Thoracic aorta (tissue), 2 donors: Measurements from ENCODE around the gene SIL1. TPM values are rescaled to one million over a fixed set of nuclear protein-coding genes. Genes with fewer than 3 reads are reported as not detected.

Experiments
- ATAC-seq: fragments of 150-250 bp; one replicate; pipeline ENCODE4 v1.8.0; 2017; ENCODE audit warnings: low read depth; ENCODE audit not compliant: insufficient number of reproducible peaks, low FRiP score
- DNase-seq: peaks from one replicate; pipeline ENCODE4 v3.0.0-alpha.2; 2020; ENCODE audit warnings: low spot score
- H3K27ac ChIP-seq, 2 donors: fragments of 200-600 bp; sonication (generic); 1 replicate in 1 of 2; 2 replicates in 1 of 2; pipeline ENCODE4 v1.5.1; 2016; ENCODE audit warnings: mild to moderate bottlenecking in 2 of 2, moderate library complexity in 2 of 2
- H3K27me3 ChIP-seq: fragments of 200-600 bp; sonication (generic); replicated peaks from 2 replicates; pipeline ENCODE4 v1.6.0; 2016; ENCODE audit warnings: mild to moderate bottlenecking; ENCODE audit not compliant: insufficient read depth
- H3K36me3 ChIP-seq: fragments of 200-600 bp; sonication (generic); one replicate; pipeline ENCODE4 v1.5.1; 2016
- H3K4me1 ChIP-seq, 2 donors: fragments of 200-600 bp; sonication (generic); 1 replicate in 1 of 2; 2 replicates in 1 of 2; pipeline versions ENCODE4 v1.5.1 to v1.6.0; 2016; ENCODE audit warnings: low read depth in 2 of 2, mild to moderate bottlenecking in 1 of 2; ENCODE audit not compliant: control insufficient read depth in 1 of 2
- H3K4me3 ChIP-seq: fragments of 200-600 bp; sonication (generic); 2 replicates; pipeline ENCODE4 v1.5.1; 2016; ENCODE audit warnings: mild to moderate bottlenecking
- H3K9me3 ChIP-seq: fragments of 200-600 bp; sonication (generic); 2 replicates; pipeline ENCODE4 v1.5.1; 2016
- CTCF ChIP-seq: fragments of 200-600 bp; sonication (generic); IDR thresholded peaks from one replicate; pipeline ENCODE4 v1.5.1; 2019; ENCODE audit warnings: antibody characterized with exemption
- total RNA-seq, 2 donors: library from RNA; depleted of rRNA; stranded (reverse); fragments of >200 nt; gene quantifications; one replicate each; pipeline versions ENCODE4 v1.1.0 to v1.2.3, GENCODE V29; 2016

The SIL1 gene
- total RNA-seq, 2 donors from 2014 or later = 33.1 to 41.2 TPM

- no peak for DNase-seq
- H3K4me1 ChIP-seq = peaks cover 44 to 65% of the 10 kb centered on the region in 2 donors
- peak overlapping the region; percentile 28 for H3K4me3 ChIP-seq
Observed at GRCh38 chr5:138952962-138953361, 245.2 kb downstream of the SIL1 start.

GRCh38 chr5:138951986-138952735 lies 246.0 kb downstream of the SIL1 start:
- DNase-seq (no peak), ATAC-seq (no peak)
- no peak overlapping the region for H3K4me3 ChIP-seq
- TF ChIP-seq CTCF = no peak
- peaks cover 44 to 65% of the 10 kb centered on the region in 2 donors for H3K4me1 ChIP-seq
- peaks cover 3% of the 10 kb centered on the region for H3K36me3 ChIP-seq
- H3K9me3 ChIP-seq = no peaks in the 10 kb centered on the region
- no peaks in the 10 kb centered on the region for H3K27me3 ChIP-seq
- H3K27ac ChIP-seq = peak overlapping the region; percentile 75 to 81

More at GRCh38 chr5:138952962-138953361, 245.2 kb downstream of the SIL1 start:
- Histone ChIP-seq H3K36me3 (no peaks in the 10 kb centered on the region), H3K27ac (peak overlapping the region; percentile 75 to 81), H3K9me3 (no peaks in the 10 kb centered on the region), H3K27me3 (no peaks in the 10 kb centered on the region)
- TF ChIP-seq CTCF = no peak
- no peak for ATAC-seq

GRCh38 chr5:138951091-138951985 lies 246.8 kb downstream of the SIL1 start:
- Histone ChIP-seq H3K27me3 (no peaks in the 10 kb centered on the region), H3K27ac (peak overlapping the region in 1 of 2 donors; percentile 81), H3K4me3 (no peak overlapping the region), H3K9me3 (no peaks in the 10 kb centered on the region), H3K36me3 (peaks cover 6% of the 10 kb centered on the region), H3K4me1 (peaks cover 44 to 65% of the 10 kb centered on the region in 2 donors)
- no peak for ATAC-seq
- DNase-seq = no peak
- TF ChIP-seq CTCF = no peak

GRCh38 chr5:138950421-138951031 lies 247.6 kb downstream of the SIL1 start:
- DNase-seq = no peak
- Histone ChIP-seq H3K9me3 (no peaks in the 10 kb centered on the region), H3K27me3 (no peaks in the 10 kb centered on the region), H3K27ac (peak overlapping the region; percentile 34 to 51), H3K36me3 (peaks cover 6% of the 10 kb centered on the region), H3K4me3 (no peak overlapping the region), H3K4me1 (peaks cover 44 to 71% of the 10 kb centered on the region in 2 donors)
- TF ChIP-seq CTCF = no peak
- ATAC-seq = no peak

- no peaks in the 10 kb centered on the region for H3K27me3 ChIP-seq
- H3K27ac ChIP-seq = peak overlapping the region; percentile 34 to 51
- H3K4me3 ChIP-seq = no peak overlapping the region
- H3K4me1 ChIP-seq = peaks cover 43 to 75% of the 10 kb centered on the region in 2 donors
- DNase-seq = no peak
- no peak for TF ChIP-seq CTCF
- H3K36me3 ChIP-seq = peaks cover 6% of the 10 kb centered on the region
- ATAC-seq = no peak
- no peaks in the 10 kb centered on the region for H3K9me3 ChIP-seq
Observed at GRCh38 chr5:138949988-138950387, 248.2 kb downstream of the SIL1 start.
